ENCODE results near the gene ALG9. TPM values are rescaled to one million over a fixed set of nuclear protein-coding genes. Genes with fewer than 3 reads are reported as not detected.
"Not testable (repeated sequence)": the region's sequence is repeated elsewhere in the genome, so short reads cannot be mapped to it uniquely, and the experiment has no call there.

The ALG9 gene
- total RNA-seq, 4 donors from 2014 or later, result 10.3 to 22.5 (median 14.9) TPM

- TF ChIP-seq POLR2A (IDR thresholded peaks at IDR 0.05), result no peak
- TF ChIP-seq CTCF (IDR thresholded peaks at IDR 0.05 in 4 of 5, conservative IDR thresholded peaks at IDR 0.05 in 1 of 5), result no peak
- H3K9me3 ChIP-seq, result no peaks in the 10 kb centered on the region
- ATAC-seq (no peak), DNase-seq (no peak)
- intact Hi-C loops (cut with DNase I; ENCODE audit: low total_unique reads), result no loop called here
- in situ Hi-C loops (cut with MboI; ENCODE audit: low sequenced_read_pairs in 4 of 4), result loop anchor here in 1 of 4 donors (10.0 kb wide), 1 partner anchor 208 kb away; no protein-coding TSS in a partner anchor
- H3K36me3 ChIP-seq, result no peaks in the 10 kb centered on the region
- H3K27me3 ChIP-seq, result no peaks in the 10 kb centered on the region
- no peak overlapping the region for H3K4me3 ChIP-seq
- peaks cover 0 to 7% of the 10 kb centered on the region in 2 donors for H3K4me1 ChIP-seq
- H3K27ac ChIP-seq, result no peak overlapping the region
Measured at GRCh38 chr11:111772535-111772934, 98.8 kb downstream of the ALG9 start.

GRCh38 chr11:111771205-111771604 is 100.2 kb downstream of the ALG9 start:
- H3K4me1 ChIP-seq, result peaks cover 4 to 12% of the 10 kb centered on the region in 2 donors
- H3K36me3 ChIP-seq; ATAC-seq; H3K27ac ChIP-seq; intact Hi-C loops (cut with DNase I; ENCODE audit: low total_unique reads); DNase-seq; H3K9me3 ChIP-seq; H3K27me3 ChIP-seq; H3K4me3 ChIP-seq: not testable (repeated sequence)
- in situ Hi-C loops (cut with MboI; ENCODE audit: low sequenced_read_pairs in 4 of 4), result loop anchor here in 1 of 4 donors (10.0 kb wide), 1 partner anchor 206 kb away; no protein-coding TSS in a partner anchor

GRCh38 chr11:111770581-111771134 is 100.7 kb downstream of the ALG9 start:
- TF ChIP-seq POLR2A (IDR thresholded peaks at IDR 0.05) (no peak), CTCF (IDR thresholded peaks at IDR 0.05 in 4 of 5, conservative IDR thresholded peaks at IDR 0.05 in 1 of 5) (no peak)
- Histone ChIP-seq H3K9me3 (no peaks in the 10 kb centered on the region), H3K36me3 (no peaks in the 10 kb centered on the region), H3K27me3 (no peaks in the 10 kb centered on the region), H3K4me1 (peaks cover 4 to 12% of the 10 kb centered on the region in 2 donors), H3K4me3 (no peak overlapping the region), H3K27ac (no peak overlapping the region)
- DNase-seq (no peak), ATAC-seq (no peak)
- intact Hi-C loops (cut with DNase I; ENCODE audit: low total_unique reads) (no loop called here), in situ Hi-C loops (cut with MboI; ENCODE audit: low sequenced_read_pairs in 4 of 4) (loop anchor here in 1 of 4 donors (10.0 kb wide), 1 partner anchor 206 kb away; no protein-coding TSS in a partner anchor)

GRCh38 chr11:111766834-111767142 is 104.6 kb downstream of the ALG9 start:
- Histone ChIP-seq H3K4me3 (peak overlapping the region; percentile 84 to 97 (median 94)), H3K9me3 (no peaks in the 10 kb centered on the region), H3K36me3 (peaks cover 0 to 5% of the 10 kb centered on the region in 2 donors), H3K27me3 (no peaks in the 10 kb centered on the region), H3K4me1 (peaks cover 11 to 14% of the 10 kb centered on the region in 2 donors), H3K27ac (peak overlapping the region; percentile 89 to 94 (median 92))
- intact Hi-C loops (cut with DNase I; ENCODE audit: low total_unique reads) (loop anchor here (1.0 kb wide), 2 partner anchors 30 to 163 kb away; no protein-coding TSS in a partner anchor), in situ Hi-C loops (cut with MboI; ENCODE audit: low sequenced_read_pairs in 4 of 4) (no loop called here)
- no peak for DNase-seq
- ATAC-seq, result peak in 1 of 2 donors; percentile 65
- no peak for TF ChIP-seq POLR2A (IDR thresholded peaks at IDR 0.05)
- TF ChIP-seq CTCF (IDR thresholded peaks at IDR 0.05 in 4 of 5, conservative IDR thresholded peaks at IDR 0.05 in 1 of 5), result no peak

GRCh38 chr11:111765984-111766833 is 105.2 kb downstream of the ALG9 start, which contains the start of gene PPP2R1B:
Gene PPP2R1B, minus strand, starts transcription at chr11:111766389. Its CDS starts 28 bp downstream, at chr11:111766361.
- peak within 1 kb of the TSS; percentile 84 to 97 (median 94) for H3K4me3 ChIP-seq
- ATAC-seq (peak; percentile 94 to 95), DNase-seq (peak; percentile 55 to 67)
- H3K4me1 ChIP-seq, result peaks cover 14 to 15% of the 10 kb centered on the region in 2 donors
- H3K9me3 ChIP-seq, result no peaks in the 10 kb centered on the region
- H3K27ac ChIP-seq, result peak within 1 kb of the TSS; percentile 89 to 94 (median 92)
- H3K27me3 ChIP-seq, result no peaks in the 10 kb centered on the region
- intact Hi-C loops (cut with DNase I; ENCODE audit: low total_unique reads), result loop anchor here (1.0 kb wide), 2 partner anchors 30 to 163 kb away; no protein-coding TSS in a partner anchor
- TF ChIP-seq CTCF (IDR thresholded peaks at IDR 0.05 in 4 of 5, conservative IDR thresholded peaks at IDR 0.05 in 1 of 5), result no peak
- peak; percentile 45 to 65 for TF ChIP-seq POLR2A (IDR thresholded peaks at IDR 0.05)
- H3K36me3 ChIP-seq, result peaks cover 0 to 10% of the 10 kb centered on the region in 2 donors
- in situ Hi-C loops (cut with MboI; ENCODE audit: low sequenced_read_pairs in 4 of 4), result no loop called here
